Gastrocnemius medialis (tissue), 4 donors: ENCODE results near the gene MAPKAP1. TPM values are rescaled to one million over a fixed set of nuclear protein-coding genes. Genes with fewer than 3 reads are reported as not detected.
"Not testable (repeated sequence)": the region's sequence is repeated elsewhere in the genome, so short reads cannot be mapped to it uniquely, and the experiment has no call there.

ENCODE experiments used
- ATAC-seq, 2 donors: fragments of 150-250 bp; one replicate each; pipeline ENCODE4 v1.9.1; 2016
- DNase-seq, 2 donors: peaks; one replicate each; pipeline ENCODE4 v3.0.0-alpha.2; 2019
- H3K27ac ChIP-seq, 4 donors: fragments of 200-600 bp; sonication (generic); 1 replicate in 1 of 4; 2 replicates in 3 of 4; pipeline ENCODE4 v1.5.1; 2016 to 2018; ENCODE audit warnings: mild to moderate bottlenecking in 2 of 4, moderate library complexity in 1 of 4
- H3K27me3 ChIP-seq, 3 donors: fragments of 200-600 bp; sonication (generic) in 2 of 3; 1 replicate in 1 of 3; 2 replicates in 2 of 3; pipeline versions ENCODE4 v1.5.1 to v1.6.0; 2016 to 2019; ENCODE audit warnings: mild to moderate bottlenecking in 1 of 3, moderate library complexity in 1 of 3
- H3K36me3 ChIP-seq, 2 donors: fragments of 200-600 bp; sonication (generic) in 1 of 2; one replicate each; pipeline ENCODE4 v1.5.1; 2017 to 2018
- H3K4me1 ChIP-seq, 2 donors: fragments of 200-600 bp; sonication (generic) in 1 of 2; one replicate each; pipeline ENCODE4 v1.5.1; 2016 to 2017; ENCODE audit warnings: mild to moderate bottlenecking in 2 of 2
- H3K4me3 ChIP-seq, 4 donors: fragments of 200-600 bp; sonication (generic) in 3 of 4; 1 replicate in 1 of 4; 2 replicates in 3 of 4; pipeline ENCODE4 v1.5.1; 2016 to 2019; ENCODE audit warnings: mild to moderate bottlenecking in 2 of 4
- H3K9me3 ChIP-seq, 3 donors: fragments of 200-600 bp; sonication (generic) in 2 of 3; 1 replicate in 1 of 3; 2 replicates in 2 of 3; pipeline ENCODE4 v1.5.1; 2016 to 2019
- CTCF ChIP-seq, 5 experiments: fragments of 450-650 bp in 3 of 5; fragments of 200-600 bp in 2 of 5; sonication (generic) in 2 of 5; IDR thresholded peaks in 4 of 5; conservative IDR thresholded peaks in 1 of 5; 1 replicate in 4 of 5; 2 replicates in 1 of 5; pipeline ENCODE4 v1.5.1; 2016 to 2019; ENCODE audit warnings: antibody characterized with exemption in 5 of 5, mild to moderate bottlenecking in 3 of 5, moderate library complexity in 3 of 5
- POLR2A ChIP-seq, 2 donors: fragments of 450-650 bp; IDR thresholded peaks; one replicate each; pipeline ENCODE4 v1.6.1; 2017; ENCODE audit warnings: antibody characterized with exemption in 2 of 2, mild to moderate bottlenecking in 2 of 2, moderate library complexity in 2 of 2
- in situ Hi-C, 4 donors: fragments of 200-750 bp; cut with MboI; loops; one replicate each; pipeline versions ENCODE4 v1.15.0 to v1.8.0; 2017; ENCODE audit warnings: low sequenced_read_pairs in 4 of 4
- intact Hi-C: fragments of 100-400 bp; cut with DNase I; formaldehyde crosslinking; loops from one replicate; pipeline ENCODE4 v1.15.1; 2023; ENCODE audit warnings: low total_unique reads
- total RNA-seq, 4 donors: library from RNA; depleted of rRNA; stranded (reverse); fragments of >200 nt; gene quantifications; one replicate each; pipeline versions ENCODE4 v1.1.0 to v1.2.3, GENCODE V29; 2016

MAPKAP1 gene
- total RNA-seq, 4 donors from 2014 or later, result 58.2 to 123 (median 104) TPM

DNA sequence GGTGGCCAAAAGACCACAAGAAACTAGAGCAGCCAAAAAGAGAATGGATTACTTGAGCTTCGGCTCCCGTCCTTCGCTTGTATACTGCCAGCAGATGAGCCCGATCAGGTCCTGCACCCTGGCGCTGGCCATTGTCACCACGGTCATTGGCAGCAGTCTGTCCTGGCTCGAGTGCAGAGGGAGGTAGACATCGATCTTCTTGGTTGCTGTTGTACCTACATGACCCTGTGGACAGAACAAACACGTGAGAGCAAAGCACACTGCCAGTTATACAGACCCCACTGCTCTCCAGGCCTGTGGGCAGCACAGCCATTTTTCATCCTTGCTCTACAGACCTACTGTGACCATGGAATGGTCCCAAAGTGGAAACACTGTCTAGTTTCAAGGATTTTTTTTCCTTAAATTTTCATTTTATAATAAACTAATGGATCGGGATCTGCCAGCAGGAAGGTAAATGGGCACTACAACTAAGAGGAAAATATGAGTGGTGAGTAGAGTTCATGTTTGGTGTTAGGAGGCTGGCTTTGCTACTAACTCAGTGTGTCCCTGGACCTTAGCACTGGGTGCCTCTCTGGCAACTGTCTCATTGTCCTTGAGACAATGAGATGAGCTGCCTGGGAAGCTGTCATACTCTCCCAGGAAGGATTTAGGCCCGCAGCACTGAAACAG, 121.4 kb downstream of the MAPKAP1 start:
- Histone ChIP-seq H3K27ac (no peak overlapping the region), H3K9me3 (no peaks in the 10 kb centered on the region), H3K4me1 (peaks cover 3 to 6% of the 10 kb centered on the region in 2 donors), H3K36me3 (peaks cover 0 to 6% of the 10 kb centered on the region in 2 donors), H3K27me3 (no peaks in the 10 kb centered on the region), H3K4me3 (no peak overlapping the region)
- ATAC-seq (no peak), DNase-seq (no peak)
- in situ Hi-C loops, result no loop called here
- TF ChIP-seq POLR2A (IDR thresholded peaks at IDR 0.05), result no peak
- intact Hi-C loops, result no loop called here

DNA sequence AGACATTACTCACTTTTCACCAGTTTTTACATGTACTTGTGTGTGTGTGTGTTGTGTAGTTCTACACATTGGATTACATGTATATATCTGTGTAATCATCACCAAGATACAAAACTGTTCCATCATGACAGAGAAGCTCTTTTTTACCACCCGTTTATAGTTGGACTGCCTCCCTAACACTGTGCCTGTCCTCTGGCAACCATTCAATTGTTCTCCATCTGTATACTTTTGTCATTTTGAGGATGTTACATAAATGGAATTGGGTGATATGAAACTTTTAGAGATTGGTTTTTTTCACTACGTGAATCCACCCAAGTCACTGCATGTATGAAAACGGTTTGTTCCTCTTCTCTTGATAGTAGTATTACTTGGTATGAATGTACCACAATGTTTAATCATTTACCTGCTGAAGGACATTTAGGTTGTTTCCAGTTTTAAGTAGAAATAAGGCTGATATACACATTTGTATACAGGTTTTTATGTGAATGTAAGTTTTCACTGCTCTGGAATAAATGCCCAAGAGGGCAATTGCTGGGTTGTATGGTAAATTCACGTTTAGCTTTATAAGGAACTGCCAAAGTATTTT, 126.2 kb downstream of the MAPKAP1 start:
- no peak overlapping the region for H3K4me3 ChIP-seq
- H3K36me3 ChIP-seq, result peaks cover 0 to 6% of the 10 kb centered on the region in 2 donors
- no peak for DNase-seq
- in situ Hi-C loops, result no loop called here
- no peaks in the 10 kb centered on the region for H3K27me3 ChIP-seq
- no peak overlapping the region for H3K27ac ChIP-seq
- no peaks in the 10 kb centered on the region for H3K9me3 ChIP-seq
- no peaks in the 10 kb centered on the region for H3K4me1 ChIP-seq
- no peak for ATAC-seq
- intact Hi-C loops, result no loop called here
- no peak for TF ChIP-seq POLR2A (IDR thresholded peaks at IDR 0.05)
- no peak for TF ChIP-seq CTCF (IDR thresholded peaks at IDR 0.05 in 4 of 5, conservative IDR thresholded peaks at IDR 0.05 in 1 of 5)

DNA sequence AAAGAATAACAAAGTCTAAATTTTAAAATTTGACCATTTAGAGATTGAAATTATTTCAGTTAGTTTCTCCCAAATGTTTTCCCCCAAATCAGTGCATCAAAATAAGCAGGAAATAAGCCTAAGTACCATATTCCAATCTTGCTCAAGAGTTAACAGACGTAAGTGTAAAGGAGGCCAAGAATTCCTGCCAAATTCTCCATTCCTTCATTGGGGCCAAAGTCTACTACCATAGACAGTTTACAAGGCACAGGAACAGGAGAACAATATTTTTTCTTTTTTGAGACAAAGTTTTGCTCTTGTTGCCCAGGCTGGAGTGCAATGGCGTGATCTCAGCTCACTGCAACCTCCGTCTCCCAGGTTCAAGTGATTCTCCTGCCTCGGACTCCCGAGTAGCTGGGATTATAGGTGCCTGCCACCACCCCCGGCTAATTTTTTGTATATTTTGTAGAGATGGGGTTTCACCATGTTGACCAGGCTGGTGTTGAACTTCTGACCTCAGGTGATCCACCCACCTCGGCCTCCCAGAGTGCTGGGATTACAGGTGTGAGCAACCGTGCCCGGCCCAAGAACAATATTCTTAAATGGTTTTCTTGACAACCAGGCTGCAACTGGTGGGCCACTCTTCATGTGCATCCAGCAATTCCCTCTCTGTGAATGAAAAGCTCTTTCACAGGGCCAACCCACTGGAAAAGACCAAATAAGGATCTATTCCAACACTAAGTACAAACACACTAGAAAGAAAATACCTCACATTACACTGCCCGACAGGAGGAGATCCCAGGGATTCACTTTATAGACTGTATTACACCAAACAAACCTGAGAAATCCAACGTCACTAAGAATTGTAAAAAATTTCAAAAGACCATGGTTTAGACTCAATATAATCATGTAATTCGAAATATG, 127.7 kb downstream of the MAPKAP1 start:
- ATAC-seq, result no peak
- in situ Hi-C loops, result no loop called here
- no peak overlapping the region for H3K4me3 ChIP-seq
- no peak for DNase-seq
- H3K9me3 ChIP-seq, result no peaks in the 10 kb centered on the region
- intact Hi-C loops, result no loop called here
- H3K4me1 ChIP-seq, result no peaks in the 10 kb centered on the region
- H3K36me3 ChIP-seq, result peaks cover 0 to 6% of the 10 kb centered on the region in 2 donors
- no peaks in the 10 kb centered on the region for H3K27me3 ChIP-seq
- TF ChIP-seq CTCF (IDR thresholded peaks at IDR 0.05 in 4 of 5, conservative IDR thresholded peaks at IDR 0.05 in 1 of 5) (no peak), POLR2A (IDR thresholded peaks at IDR 0.05) (no peak)
- H3K27ac ChIP-seq, result no peak overlapping the region

- intact Hi-C loops (no loop called here), in situ Hi-C loops (no loop called here)
- Histone ChIP-seq H3K27ac (no peak overlapping the region), H3K9me3 (no peaks in the 10 kb centered on the region), H3K36me3 (no peaks in the 10 kb centered on the region), H3K4me1 (no peaks in the 10 kb centered on the region), H3K27me3 (no peaks in the 10 kb centered on the region), H3K4me3 (no peak overlapping the region)
- no peak for ATAC-seq
- TF ChIP-seq POLR2A (IDR thresholded peaks at IDR 0.05), result no peak
- TF ChIP-seq CTCF (IDR thresholded peaks at IDR 0.05 in 4 of 5, conservative IDR thresholded peaks at IDR 0.05 in 1 of 5), result no peak
- DNase-seq, result no peak
Observed at GRCh38 chr9:125574126-125574877, 132.7 kb downstream of the MAPKAP1 start.

GRCh38 chr9:125572461-125572860, 134.5 kb downstream of the MAPKAP1 start:
- intact Hi-C loops, H3K36me3 ChIP-seq, DNase-seq, H3K9me3 ChIP-seq, H3K4me3 ChIP-seq, ATAC-seq, in situ Hi-C loops, H3K27ac ChIP-seq, H3K27me3 ChIP-seq, H3K4me1 ChIP-seq: not testable (repeated sequence)

GRCh38 chr9:125571824-125572223, 135.2 kb downstream of the MAPKAP1 start:
- H3K4me1 ChIP-seq, H3K27me3 ChIP-seq, ATAC-seq, H3K27ac ChIP-seq, in situ Hi-C loops, DNase-seq, H3K36me3 ChIP-seq, H3K4me3 ChIP-seq, H3K9me3 ChIP-seq, intact Hi-C loops: not testable (repeated sequence)
